ENCODE measurements around the gene IRF2. TPM values are rescaled to one million over a fixed set of nuclear protein-coding genes. Genes with fewer than 3 reads are reported as not detected.
A peak's percentile ranks its signal among the peaks of the same experiment; 100 is the strongest.
"Not testable (repeated sequence)": the region's sequence is repeated elsewhere in the genome, so short reads cannot be mapped to it uniquely, and the experiment has no call there.

IRF2 gene
- total RNA-seq, 1 donor: 24.5 TPM

DNA sequence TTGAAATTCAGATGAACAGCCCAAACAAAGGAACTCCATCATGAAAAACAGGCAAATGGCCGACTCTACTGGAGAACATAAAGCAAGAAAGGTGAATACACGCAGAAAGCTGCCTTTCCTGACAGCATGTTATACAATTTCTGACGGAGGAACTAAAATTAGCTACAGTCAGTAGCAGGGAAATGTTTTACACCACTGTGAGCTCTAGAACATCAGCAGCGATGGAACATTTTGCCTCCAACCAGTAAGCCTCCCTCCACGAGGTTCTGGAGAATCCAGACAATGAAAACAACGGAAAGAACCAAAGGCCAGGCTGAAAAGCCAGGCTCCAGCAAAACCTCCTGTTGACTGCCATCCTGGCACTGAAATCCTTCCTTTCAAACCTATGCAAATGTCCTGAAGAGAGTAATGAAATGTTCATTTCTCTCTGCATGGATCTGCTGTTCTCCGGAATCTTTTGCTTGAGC lies 78.9 kb downstream of the IRF2 start:
- no peak for DNase-seq (ENCODE audit: low read depth in 2 of 3, low spot score in 2 of 3)

DNA sequence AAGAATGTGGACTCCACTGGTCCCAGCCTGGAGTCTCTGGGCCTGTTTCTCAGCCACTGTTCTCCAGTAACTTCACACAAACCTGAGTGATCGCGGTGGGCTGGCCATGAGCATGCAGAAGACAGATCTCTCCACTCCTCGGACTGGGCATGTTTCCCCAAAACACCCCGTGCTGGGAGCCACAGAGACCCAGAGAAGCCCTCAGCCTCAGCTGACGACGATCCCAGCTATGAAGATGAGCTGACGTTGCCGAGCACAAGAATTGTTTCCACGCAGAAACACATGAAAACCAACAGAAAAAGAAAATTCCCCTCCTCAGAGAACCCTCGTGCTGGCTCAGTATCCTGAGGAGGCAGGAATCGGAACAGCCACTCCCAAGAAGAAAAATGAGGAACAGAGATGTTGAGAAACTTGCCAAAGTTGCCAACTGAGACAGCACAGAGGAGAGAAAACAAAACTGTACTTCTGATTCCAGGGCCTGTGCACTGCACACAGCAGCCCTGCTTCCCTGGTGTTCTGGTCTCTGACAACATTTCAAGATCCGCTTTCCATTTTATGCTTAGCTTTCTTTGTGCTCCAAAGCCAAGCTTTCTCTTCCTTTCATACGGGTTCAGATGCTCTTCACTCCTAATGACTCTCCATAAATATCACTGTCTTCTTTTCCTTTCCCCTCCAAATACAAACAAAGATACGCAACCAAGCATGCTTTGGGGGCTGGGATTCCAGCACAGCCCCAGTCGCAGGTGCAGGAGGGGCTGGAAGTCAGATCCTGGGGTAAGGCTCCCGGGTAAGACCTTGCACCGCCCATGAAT lies 81.4 kb downstream of the IRF2 start:
- DNase-seq (ENCODE audit: low read depth in 2 of 3, low spot score in 2 of 3): no peak

DNA sequence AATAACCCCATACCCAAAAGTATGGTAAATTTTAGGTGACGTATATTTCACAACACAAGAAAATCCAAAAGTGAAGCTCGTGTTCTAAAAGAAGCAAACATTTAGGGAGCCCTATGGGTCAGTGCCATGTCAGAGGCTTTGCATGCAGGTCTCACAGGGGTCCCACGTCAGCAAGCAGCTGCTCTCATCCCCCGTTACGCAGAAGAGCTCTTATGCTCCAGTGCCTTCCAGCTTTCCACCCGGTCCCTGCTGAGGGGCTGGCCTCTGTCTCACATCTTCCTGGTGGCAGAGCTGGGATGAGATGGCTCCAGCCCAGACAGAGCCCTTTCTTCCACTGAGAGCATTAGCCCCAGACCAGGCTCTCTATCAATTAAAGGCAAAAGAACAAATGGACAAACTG lies 82.0 kb downstream of the IRF2 start:
- no peak for DNase-seq (ENCODE audit: low read depth in 2 of 3, low spot score in 2 of 3)

DNA sequence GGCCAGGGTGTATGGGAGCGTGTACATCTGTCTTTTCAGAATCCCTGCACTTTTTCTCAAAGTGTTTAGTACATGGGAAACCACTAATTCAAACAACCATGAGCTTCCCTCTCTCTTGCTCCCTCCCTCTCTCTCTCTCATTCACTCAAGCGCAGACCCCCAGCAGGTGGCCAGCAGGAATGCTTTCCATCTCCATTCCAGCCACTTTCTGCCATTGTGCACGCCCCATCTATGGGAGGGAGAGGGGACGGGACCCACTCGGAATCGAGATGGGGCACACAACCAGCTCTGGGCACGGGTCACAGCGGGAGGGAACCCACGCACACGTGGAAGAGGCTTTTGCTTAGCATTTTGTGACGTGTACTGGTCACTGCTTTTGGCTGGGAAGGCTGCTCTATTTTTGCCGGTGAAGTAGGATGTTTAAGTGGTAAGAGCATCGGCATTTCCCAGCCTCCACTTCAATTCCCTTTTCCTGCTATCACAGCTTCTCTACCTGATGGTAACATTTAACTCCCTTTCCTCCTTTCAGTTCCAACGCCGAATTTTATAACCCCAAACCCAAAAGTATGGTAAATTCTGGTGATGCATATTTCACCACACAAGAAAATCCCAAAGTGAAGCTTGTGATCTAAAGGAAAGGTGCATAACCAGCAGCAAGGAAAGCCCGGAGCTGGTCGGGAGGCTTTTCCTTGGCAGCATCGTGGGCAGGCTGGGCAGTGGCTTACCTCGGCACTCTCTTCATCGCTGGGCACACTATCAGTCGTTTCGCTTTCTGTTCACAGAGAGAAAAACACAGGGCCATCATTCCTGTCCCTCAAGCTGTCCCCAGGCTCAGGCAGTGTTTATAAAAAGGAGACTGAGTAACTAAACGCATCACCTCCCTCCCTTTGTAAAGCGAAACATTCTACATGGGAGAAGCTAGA lies 84.1 kb downstream of the IRF2 start:
- DNase-seq (ENCODE audit: low read depth in 2 of 3, low spot score in 2 of 3): no peak

- no peak for DNase-seq (ENCODE audit: low read depth in 2 of 3, low spot score in 2 of 3)
Observed at GRCh38 chr4:184388106-184388505, 86.2 kb downstream of the IRF2 start.

GRCh38 chr4:184387351-184387750 lies 87.0 kb downstream of the IRF2 start:
- no peak for DNase-seq (ENCODE audit: low read depth in 2 of 3, low spot score in 2 of 3)

DNA sequence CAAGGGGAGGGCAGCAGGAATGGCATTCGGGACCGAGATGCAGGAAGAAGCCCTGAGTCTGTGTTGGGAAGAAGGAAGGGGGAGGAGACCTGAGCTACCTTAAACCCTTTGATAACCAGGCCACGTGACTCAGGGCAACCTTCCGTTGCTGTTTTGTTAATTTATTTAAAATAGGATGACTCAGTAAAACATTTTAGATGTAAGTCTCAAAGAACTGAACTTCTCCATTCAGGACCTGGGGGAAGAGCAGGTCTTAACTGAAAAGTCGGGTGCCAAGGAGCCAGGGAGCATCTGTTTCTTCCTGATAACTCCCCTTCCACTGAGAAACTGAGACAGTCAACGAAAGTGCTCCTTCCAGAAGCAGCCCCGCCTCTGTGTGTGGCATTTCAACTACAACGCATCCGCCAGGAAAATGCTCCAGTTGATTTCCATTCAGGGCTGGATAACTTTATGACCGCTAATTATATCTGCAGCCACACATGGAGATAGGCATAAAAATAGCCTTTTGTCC lies 88.0 kb downstream of the IRF2 start:
- peak in 2 of 3 donors; percentile 39 to 64 for DNase-seq (ENCODE audit: low read depth in 2 of 3, low spot score in 2 of 3)

DNA sequence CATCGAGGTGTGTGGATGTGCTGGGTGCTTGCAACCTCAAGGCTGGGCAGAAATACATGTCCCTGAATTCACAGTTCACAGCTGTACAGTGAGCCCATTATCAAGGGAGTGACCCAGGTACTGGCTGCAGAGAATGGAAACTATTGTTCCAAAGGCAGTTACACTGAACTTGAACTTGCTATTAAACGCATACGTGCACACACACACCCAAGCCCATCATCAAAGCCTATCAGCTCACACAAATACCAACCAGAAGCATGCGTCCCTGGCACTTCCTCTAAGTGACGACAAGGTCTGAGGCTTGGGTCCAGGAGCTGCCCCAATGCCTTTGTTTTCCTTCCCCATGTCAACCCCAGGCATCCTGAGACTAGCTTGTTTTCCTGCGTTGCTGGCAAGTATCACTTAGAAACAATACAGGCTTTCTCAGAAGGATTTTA lies 88.6 kb downstream of the IRF2 start:
- peak in 1 of 3 donors; percentile 71 for DNase-seq (ENCODE audit: low read depth in 2 of 3, low spot score in 2 of 3)

- DNase-seq (ENCODE audit: low read depth in 2 of 3, low spot score in 2 of 3): no peak
Observed at GRCh38 chr4:184384810-184385557, 89.4 kb downstream of the IRF2 start.

- peak in 1 of 3 donors; percentile 30 for DNase-seq (ENCODE audit: low read depth in 2 of 3, low spot score in 2 of 3)
Observed at GRCh38 chr4:184384056-184384809, 90.1 kb downstream of the IRF2 start.

GRCh38 chr4:184383497-184384055 lies 90.8 kb downstream of the IRF2 start:
- no peak for DNase-seq (ENCODE audit: low read depth in 2 of 3, low spot score in 2 of 3)

DNA sequence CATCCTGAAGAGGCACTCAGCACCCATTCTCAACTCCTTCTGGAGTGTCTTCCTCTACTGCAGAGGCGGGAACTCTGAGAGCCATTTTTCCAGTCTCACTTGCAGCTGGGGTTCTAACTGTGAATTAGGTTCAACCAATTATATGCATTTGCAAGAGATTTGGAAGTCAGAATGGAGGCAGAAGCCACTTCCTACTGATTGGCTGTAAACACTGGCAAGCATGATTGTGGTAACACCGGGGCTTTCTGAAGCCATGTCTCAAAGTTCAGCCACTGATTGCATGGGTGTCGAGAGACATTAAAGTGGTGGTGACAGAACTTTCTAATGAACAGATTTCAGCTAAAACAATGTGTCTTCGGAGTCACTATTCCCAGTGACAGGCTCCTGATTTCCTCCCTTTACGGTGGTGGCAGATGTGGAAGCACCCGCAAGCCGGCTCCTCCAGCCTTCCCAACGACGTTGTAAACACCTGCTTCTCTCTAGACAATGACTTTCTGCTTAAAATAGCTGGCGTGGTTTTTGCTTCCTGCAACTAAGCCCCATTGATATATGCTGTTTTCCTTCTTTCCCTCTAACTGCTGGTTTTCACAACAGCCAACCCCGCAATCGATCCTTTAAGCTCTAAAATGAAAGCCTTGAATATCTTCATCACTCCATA lies 92.0 kb downstream of the IRF2 start:
- DNase-seq (ENCODE audit: low read depth in 2 of 3, low spot score in 2 of 3): peak in 1 of 3 donors; percentile 23

- DNase-seq (ENCODE audit: low read depth in 2 of 3, low spot score in 2 of 3): no peak
Observed at GRCh38 chr4:184380707-184381106, 93.6 kb downstream of the IRF2 start.

- not testable (repeated sequence) for DNase-seq (ENCODE audit: low read depth in 2 of 3, low spot score in 2 of 3)
Observed at GRCh38 chr4:184380214-184380613, 94.1 kb downstream of the IRF2 start.

- DNase-seq (ENCODE audit: low read depth in 2 of 3, low spot score in 2 of 3): no peak
Observed at GRCh38 chr4:184376923-184377322, 97.4 kb downstream of the IRF2 start.

DNA sequence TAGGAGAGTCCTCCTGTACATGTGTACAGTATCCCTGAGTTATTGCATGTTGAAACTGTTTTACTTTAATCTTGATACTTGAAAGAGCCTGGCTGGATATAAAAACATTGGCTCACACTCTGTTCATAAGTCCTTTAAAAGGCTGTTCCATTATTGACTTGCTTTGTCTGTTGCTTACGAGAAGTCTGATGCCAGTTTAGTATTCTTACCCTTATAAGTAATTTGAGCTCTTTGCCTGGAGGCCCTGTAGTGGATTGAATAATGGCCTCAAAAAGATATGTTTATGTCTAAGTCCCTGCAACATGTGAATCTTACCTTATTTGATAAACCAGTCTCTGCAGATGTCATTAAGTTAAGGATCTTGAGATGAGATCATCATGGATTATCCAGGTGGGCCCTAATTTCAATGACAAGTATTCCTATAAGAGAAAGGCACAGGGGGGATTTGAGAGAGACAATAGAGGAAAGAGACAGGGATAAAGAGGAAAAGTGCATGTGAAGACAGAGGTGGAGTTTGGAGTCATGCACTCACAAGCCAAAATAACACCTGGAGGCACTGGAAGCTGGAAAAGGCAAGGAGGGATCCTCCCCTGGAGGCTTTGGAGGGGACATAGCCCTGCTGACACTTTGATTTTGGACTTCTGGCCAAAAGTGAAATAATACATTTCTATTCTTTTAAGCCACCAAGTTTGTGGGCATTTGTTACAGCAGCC lies 98.1 kb downstream of the IRF2 start:
- DNase-seq (ENCODE audit: low read depth in 2 of 3, low spot score in 2 of 3): no peak

DNA sequence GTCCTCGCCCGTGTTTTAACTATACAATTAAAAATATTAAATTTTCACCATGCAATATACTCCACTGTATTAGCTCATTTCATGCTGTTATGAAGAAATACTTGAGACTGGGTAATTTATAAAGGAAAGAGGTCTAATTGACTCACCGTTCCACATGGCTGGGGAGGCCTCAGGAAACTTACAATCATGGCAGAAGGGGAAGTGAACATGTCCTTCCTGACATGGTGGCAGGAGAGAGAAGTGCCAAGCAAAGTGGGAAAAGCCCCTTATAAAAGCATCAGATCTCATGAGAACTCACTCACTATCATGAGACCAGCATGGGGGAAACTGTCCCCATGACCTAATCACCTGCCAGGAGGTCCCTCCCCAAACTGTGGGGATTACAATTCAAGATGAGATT lies 98.7 kb downstream of the IRF2 start:
- DNase-seq (ENCODE audit: low read depth in 2 of 3, low spot score in 2 of 3): not testable (repeated sequence)

DNA sequence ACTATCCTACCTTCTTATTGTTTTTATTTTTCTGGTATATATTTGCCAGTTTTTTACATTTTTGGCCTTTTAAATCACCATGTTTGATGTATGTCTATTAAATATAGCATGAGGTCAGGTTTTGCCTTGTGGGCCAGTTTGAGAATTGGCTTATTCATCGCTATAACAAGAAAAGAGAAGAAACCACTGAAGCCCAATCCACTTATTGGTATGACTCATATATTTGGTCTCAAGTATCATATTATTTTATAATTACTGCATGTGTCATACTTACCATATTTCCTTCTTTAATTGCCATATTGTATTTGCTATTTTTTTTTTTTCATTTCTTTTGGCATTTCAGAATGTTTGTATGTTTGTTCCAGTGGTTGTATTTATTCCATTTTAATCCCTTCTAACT lies 99.3 kb downstream of the IRF2 start:
- DNase-seq (ENCODE audit: low read depth in 2 of 3, low spot score in 2 of 3): no peak

Measured in hematopoietic multipotent progenitor cell (in vitro differentiated cells).